ENCODE results near the gene ZNF783.
"Not testable (repeated sequence)": the region's sequence is repeated elsewhere in the genome, so short reads cannot be mapped to it uniquely, and the experiment has no call there.

ZNF783 gene

DNA sequence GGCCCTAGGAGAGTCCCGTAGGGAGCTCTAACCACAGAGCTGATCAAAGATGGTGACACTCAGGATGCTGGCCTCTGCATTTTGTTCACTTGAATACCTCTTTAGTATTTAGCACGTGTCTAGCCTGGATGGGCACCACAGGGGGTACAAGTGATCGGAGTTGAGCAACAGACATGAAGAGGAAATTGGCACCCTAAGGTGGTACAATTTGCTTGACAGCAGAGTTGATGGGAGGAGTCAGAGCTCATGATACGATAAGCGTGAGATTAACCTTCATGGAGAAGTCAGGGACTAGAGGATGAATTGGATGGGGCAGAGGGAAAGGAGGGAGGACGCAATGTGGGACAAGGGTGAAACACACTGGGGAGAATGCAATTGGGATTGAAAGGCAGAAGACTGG lies 32.5 kb upstream of the ZNF783 start:
- TF ChIP-seq, protein P1, sequence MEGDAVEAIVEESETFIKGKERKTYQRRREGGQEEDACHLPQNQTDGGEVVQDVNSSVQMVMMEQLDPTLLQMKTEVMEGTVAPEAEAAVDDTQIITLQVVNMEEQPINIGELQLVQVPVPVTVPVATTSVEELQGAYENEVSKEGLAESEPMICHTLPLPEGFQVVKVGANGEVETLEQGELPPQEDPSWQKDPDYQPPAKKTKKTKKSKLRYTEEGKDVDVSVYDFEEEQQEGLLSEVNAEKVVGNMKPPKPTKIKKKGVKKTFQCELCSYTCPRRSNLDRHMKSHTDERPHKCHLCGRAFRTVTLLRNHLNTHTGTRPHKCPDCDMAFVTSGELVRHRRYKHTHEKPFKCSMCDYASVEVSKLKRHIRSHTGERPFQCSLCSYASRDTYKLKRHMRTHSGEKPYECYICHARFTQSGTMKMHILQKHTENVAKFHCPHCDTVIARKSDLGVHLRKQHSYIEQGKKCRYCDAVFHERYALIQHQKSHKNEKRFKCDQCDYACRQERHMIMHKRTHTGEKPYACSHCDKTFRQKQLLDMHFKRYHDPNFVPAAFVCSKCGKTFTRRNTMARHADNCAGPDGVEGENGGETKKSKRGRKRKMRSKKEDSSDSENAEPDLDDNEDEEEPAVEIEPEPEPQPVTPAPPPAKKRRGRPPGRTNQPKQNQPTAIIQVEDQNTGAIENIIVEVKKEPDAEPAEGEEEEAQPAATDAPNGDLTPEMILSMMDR (conservative IDR thresholded peaks at IDR 0.05), result no peak
- H3K27ac ChIP-seq, result no peak overlapping the region

DNA sequence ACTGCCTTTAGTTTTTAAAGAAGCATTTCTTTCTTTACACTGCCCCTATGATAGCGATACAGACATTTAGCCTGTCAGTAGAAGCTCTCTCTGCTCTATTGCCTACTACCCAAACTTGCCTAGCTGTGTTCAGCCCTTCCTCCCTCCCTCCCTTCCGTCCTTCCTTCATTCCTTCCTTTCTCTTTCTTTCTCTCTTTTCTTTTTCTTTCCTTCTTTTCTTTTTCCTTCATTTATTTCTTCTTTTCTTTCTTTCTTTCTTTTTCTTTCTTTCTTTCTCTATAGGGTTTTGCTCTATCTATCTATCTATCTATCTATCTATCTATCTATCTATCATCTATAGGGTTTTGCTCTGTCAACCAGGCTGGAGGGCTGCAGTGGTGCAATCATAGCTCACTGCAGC lies 29.6 kb upstream of the ZNF783 start:
- TF ChIP-seq, protein P1 (conservative IDR thresholded peaks at IDR 0.05), result no peak
- no peak overlapping the region for H3K27ac ChIP-seq

DNA sequence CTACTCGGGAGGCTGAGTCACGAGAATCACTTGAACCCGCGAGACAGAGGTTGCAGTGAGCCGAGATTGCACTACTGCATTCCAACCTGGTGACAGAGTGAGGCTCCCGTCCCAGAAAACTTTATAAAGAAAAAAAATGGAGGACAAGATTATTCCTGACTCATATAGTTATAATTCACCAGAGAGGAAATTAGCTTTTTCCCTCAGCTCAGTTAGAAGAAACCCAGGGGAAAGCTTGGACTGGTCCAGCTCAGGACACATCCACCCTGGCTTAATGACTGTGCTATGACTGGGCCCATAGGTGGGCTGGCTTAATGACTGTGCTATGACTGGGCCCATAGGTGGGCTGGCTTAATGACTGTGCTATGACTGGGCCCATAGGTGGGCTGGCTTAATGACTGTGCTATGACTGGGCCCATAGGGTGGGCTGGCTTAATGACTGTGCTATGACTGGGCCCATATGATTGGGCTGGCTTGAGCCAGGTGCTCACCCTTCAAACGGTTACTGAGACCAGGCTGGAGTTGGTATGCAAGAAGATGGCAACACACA lies 28.3 kb upstream of the ZNF783 start:
- H3K27ac ChIP-seq, result not testable (repeated sequence)

DNA sequence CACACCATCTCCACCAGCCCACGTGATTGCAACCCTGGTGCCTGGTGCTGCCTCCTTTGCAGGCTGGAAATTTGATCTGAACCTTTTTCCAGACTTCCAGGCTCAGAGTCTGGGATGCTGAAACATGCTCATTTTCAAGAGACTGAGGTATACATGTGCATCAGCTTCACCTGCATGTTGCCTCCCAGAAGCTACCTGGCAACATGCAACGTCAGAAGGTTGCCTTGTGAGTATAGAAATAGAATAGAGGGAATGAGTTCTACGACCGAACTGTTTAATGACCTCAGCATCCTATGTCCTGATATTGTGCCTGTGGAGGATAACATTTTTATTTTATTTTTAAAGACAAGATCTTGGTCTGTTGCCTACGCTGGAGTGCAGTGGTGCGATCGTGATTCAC lies 24.5 kb upstream of the ZNF783 start:
- TF ChIP-seq, protein P1 (conservative IDR thresholded peaks at IDR 0.05), result no peak
- H3K27ac ChIP-seq, result peak overlapping the region; percentile 18; the same call in 1 of the 2 replicates

DNA sequence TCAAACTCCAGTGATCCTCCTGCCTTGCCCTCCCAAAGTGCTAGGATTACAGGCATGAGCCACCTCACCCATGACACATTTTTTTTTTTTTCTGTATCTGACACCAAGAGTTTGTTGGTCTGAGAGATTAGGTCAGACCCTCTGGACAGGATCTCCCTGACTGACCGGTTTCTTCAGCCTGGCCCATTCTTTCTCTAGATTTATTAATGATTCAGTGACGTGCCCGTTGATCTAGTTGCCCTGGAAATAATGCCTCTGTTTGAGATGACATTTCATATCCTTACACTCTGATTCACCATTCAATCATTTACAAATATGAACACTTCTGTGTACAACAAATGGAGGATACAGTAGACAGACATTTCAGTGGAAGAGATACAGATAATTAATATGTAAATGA lies 23.9 kb upstream of the ZNF783 start:
- TF ChIP-seq, protein P1 (conservative IDR thresholded peaks at IDR 0.05), result no peak
- H3K27ac ChIP-seq, result peak overlapping the region; percentile 18; the same call in 1 of the 2 replicates

DNA sequence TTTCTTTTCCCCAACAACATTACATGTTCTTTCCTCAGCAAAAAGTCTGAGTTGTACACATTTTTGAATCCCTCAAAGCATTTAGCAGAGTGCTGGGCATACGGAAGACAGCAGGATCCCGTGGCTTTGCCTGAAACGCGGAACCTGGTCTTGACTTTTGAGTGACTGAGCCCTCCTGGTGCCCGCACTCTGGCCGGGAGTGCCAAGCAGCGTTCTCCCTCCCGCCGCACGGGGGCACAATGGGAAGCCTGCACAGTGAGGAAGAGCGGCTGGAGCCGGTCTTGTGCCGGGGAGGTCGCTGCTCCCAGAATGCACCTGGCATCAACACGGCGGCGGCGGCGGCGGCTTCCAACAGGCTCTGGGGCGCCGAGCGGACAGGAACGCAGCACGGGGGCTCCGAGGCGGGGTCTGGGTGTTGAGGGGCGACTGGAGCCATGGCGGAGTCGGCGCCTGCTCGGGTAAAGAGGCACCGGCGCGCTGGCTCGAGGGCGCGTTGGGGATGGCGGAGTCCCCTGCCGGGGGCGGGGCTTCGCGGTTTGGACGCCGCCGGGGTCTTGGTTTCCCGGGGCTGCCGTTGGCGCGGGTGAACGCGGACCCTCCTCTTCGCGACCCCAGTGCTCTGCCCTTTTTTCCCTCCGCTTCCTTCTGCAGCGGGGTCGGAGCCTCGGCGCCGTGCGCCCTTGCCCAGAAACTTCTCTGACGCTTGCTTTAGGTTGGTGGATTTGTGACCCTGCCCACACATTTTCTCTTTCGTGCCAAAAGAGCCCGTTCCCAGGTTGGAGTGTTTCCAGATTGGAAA lies 22.5 kb upstream of the ZNF783 start, which contains the start of gene ZNF212:
TSS of gene ZNF212 (plus strand) at position 307 of the 799 bp plus-strand sequence. CDS start at position 435, 128 bp downstream.
- TF ChIP-seq, protein P1 (conservative IDR thresholded peaks at IDR 0.05), result peak; percentile 98
- peak within 1 kb of the TSS; percentile 78 for H3K27ac ChIP-seq

DNA sequence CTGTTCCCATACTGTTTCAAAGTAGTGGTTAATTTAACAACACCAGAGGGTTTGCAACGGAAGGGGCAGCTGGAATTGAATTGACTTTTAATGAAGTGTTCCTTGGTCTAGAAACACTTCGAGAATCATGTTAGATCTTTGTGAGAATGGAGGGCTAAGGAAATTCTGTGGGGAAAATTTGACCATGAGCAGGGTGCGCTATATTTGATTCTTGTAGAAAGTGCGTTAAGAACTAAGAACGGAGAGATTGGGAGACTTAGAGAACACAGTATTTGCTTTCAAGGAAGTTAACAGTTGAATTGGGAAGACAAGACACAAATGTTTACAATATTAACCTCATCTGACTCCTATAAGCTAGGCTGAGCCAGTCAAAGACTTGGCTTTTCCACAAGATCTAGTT lies 21.4 kb upstream of the ZNF783 start:
- peak overlapping the region; percentile 78; the same call in 1 of the 2 replicates for H3K27ac ChIP-seq
- TF ChIP-seq, protein P1 (conservative IDR thresholded peaks at IDR 0.05), result no peak

DNA sequence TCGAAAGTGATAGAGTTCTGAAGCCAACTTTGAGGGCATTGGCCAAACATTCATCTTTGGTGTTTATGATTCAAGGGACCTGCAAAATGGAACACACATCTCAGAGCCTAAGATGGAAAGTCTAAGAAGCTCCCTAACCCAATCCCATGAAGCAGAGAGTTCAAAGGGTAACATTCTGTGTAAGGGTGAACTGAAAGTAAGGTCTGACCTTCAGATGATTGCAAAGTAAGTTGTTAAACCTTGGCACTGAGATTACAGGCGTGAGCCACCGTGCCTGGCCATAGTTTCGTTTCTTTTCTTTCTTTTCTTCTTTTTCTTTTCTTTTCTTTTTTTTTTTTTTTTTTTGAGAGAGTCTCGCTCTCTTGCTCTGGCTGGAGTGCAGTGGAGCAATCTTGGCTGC lies 20.3 kb upstream of the ZNF783 start:
- TF ChIP-seq, protein P1 (conservative IDR thresholded peaks at IDR 0.05), result no peak
- H3K27ac ChIP-seq, result no peak overlapping the region

Data from VCaP (cell line).